ENCODE data around the gene KRTAP12-2.

Gene KRTAP12-2, protein sequence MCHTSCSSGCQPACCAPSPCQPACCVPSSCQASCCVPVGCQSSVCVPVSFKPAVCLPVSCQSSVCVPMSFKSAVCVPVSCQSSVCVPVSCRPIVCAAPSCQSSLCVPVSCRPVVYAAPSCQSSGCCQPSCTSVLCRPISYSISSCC

DNA sequence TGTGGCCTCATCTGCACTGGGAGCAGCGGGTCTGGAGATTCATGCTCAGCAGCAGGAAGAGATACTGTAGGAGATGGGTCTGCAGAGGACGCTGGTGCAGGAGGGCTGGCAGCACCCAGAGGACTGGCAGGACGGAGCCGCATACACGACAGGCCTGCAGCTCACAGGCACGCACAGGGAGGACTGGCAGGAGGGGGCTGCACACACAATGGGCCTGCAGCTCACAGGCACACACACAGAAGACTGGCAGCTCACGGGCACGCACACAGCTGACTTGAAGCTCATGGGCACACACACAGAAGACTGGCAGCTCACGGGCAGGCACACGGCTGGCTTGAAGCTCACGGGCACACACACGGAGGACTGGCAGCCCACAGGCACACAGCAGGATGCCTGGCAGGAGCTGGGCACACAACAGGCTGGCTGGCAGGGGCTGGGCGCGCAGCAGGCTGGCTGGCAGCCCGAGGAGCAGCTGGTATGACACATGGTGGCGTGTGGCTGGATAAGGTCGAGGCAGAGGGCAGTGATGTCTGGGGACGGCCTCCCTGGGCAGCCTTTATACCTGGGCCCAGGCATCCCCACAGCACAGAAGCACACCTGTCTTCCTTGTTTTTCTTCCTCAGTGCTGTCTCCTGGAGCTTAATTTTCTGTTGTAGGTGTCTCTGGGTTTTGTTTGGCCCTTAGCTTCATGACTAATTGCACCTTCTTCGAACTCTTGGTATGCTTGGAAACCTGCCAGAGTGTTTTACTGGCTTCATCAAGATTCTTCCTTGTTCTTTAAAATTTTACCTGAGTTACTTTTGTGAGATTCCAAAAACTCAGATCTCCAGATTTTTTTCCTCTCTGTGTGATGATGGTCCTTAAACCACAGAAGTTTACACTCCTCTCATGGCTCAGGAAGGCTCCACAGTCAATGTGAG lies at the start of gene KRTAP12-2:
KRTAP12-2 (minus strand) TSS at position 527 of the 920 bp plus-strand sequence; CDS start at position 486, 41 bp downstream.
- TF ChIP-seq, protein P1, sequence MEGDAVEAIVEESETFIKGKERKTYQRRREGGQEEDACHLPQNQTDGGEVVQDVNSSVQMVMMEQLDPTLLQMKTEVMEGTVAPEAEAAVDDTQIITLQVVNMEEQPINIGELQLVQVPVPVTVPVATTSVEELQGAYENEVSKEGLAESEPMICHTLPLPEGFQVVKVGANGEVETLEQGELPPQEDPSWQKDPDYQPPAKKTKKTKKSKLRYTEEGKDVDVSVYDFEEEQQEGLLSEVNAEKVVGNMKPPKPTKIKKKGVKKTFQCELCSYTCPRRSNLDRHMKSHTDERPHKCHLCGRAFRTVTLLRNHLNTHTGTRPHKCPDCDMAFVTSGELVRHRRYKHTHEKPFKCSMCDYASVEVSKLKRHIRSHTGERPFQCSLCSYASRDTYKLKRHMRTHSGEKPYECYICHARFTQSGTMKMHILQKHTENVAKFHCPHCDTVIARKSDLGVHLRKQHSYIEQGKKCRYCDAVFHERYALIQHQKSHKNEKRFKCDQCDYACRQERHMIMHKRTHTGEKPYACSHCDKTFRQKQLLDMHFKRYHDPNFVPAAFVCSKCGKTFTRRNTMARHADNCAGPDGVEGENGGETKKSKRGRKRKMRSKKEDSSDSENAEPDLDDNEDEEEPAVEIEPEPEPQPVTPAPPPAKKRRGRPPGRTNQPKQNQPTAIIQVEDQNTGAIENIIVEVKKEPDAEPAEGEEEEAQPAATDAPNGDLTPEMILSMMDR (IDR thresholded peaks at IDR 0.05; ENCODE audit: low read depth, low read length, missing control alignments): no peak

DNA sequence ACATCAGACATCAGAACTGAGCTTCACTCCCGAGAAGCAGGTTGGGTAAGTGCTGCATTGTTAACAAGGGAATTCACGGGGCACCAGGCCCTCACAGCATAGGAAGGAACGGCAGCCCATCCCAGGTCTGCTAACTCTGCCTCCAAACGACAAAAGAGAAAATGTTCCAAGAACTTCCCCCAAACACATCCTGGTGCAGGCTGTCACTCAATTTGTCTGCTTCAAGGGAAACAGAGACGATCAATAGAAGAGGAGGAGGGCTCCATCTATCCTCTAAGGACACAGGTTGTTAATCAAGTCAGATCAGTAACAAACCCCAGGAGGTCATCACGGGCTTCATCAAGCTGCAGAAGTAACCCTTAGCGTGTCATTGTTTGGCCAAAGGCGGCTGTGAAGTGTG lies 48.2 kb upstream of the KRTAP12-2 start:
- no peak for DNase-seq (ENCODE audit: extremely low read depth, low read depth)
- TF ChIP-seq, protein P1 (IDR thresholded peaks at IDR 0.05; ENCODE audit: low read depth, low read length, missing control alignments): no peak
- H3K4me3 ChIP-seq (replicated peaks; ENCODE audit: low read depth, low read length): no peak overlapping the region

More for the DNA sequence above, at the start of gene KRTAP12-2:
- DNase-seq (ENCODE audit: extremely low read depth, low read depth): no peak
- H3K4me3 ChIP-seq (replicated peaks; ENCODE audit: low read depth, low read length): no peak within 1 kb of the TSS

DNA sequence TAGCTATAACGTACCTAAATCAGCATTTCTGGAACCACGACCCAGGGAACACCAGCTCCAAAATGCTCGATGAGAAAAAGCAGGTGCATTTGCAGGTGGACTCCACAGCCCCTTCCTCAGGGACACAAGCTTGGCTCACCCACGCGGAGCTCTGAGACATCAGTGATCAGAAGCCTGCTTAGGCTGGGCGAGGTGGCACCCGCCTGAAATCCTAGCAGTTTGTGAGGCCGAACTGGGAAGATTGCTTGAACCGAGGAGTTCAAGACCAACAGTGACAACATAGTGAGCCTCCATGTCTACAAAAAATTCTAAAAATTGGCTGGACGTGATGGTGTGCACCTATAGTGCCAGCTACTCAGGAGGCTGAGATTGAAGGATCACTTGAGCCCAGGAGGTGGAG lies 47.1 kb upstream of the KRTAP12-2 start:
- TF ChIP-seq, protein P1 (IDR thresholded peaks at IDR 0.05; ENCODE audit: low read depth, low read length, missing control alignments): no peak
- H3K4me3 ChIP-seq (replicated peaks; ENCODE audit: low read depth, low read length): no peak overlapping the region
- no peak for DNase-seq (ENCODE audit: extremely low read depth, low read depth)

DNA sequence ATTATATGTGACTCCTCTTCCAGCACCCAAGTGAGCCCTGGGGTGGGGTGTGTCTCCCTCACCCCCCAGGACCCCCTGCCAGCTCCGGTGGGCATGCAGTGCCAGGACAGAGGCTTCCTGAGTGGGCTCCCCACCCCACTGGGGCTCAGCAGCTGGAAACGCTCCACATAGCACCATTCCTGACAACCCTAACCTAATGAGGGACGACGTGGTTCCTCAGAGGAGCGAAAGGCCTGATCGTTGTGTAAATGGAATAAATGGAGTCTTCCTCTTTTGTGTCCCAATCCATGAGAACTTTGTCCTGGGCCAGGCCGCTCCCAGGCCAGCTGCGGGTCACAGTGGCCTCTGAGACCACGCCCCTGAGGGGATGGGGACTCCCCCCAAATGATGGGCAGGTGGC lies 46.4 kb upstream of the KRTAP12-2 start:
- TF ChIP-seq, protein P1 (IDR thresholded peaks at IDR 0.05; ENCODE audit: low read depth, low read length, missing control alignments): no peak
- no peak overlapping the region for H3K4me3 ChIP-seq (replicated peaks; ENCODE audit: low read depth, low read length)

DNA sequence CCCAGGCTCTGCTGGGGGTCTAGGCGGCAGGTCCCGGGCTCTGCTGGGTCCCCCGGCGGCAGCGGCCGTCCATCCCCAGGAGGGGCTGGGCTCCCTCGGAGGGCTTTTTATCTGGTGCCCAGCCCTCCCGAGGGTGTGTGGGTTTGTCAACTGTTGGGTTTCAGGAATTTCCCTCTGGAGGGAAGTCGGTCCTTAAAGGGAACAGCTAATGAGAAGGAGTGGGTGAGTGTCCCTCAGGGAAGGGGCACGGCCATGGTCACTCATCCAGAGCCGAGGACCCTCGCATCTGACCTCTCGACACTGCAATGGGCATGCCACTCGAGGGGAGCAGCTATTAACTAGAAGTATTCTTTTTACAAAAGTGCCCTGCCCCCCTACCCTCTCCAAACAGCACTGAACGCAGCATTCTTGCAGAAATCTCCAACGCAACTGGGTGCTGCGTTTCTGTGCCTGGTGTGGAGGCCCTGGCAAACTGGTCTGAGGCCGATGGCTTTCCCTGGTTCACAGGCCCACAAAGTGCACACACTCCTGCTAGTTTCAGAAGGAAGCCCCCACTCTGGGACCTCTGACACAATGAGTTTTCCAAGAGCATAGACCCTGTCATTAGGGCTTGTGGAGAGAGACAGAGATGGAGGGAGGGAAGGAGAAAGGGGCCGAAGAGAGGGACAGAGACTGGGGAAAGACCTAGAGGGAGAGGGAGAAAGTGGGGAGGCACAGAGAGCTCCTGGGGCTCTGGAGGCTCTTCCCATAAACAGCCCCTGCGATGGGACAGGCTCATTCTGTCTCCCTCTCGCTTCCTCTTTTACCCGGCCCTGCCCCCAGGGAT lies 45.7 kb upstream of the KRTAP12-2 start:
- no peak overlapping the region for H3K4me3 ChIP-seq (replicated peaks; ENCODE audit: low read depth, low read length)
- TF ChIP-seq, protein P1 (IDR thresholded peaks at IDR 0.05; ENCODE audit: low read depth, low read length, missing control alignments): no peak
- no peak for DNase-seq (ENCODE audit: extremely low read depth, low read depth)

More for the DNA sequence above, 46.4 kb upstream of the KRTAP12-2 start:
- DNase-seq (ENCODE audit: extremely low read depth, low read depth): no peak

DNA sequence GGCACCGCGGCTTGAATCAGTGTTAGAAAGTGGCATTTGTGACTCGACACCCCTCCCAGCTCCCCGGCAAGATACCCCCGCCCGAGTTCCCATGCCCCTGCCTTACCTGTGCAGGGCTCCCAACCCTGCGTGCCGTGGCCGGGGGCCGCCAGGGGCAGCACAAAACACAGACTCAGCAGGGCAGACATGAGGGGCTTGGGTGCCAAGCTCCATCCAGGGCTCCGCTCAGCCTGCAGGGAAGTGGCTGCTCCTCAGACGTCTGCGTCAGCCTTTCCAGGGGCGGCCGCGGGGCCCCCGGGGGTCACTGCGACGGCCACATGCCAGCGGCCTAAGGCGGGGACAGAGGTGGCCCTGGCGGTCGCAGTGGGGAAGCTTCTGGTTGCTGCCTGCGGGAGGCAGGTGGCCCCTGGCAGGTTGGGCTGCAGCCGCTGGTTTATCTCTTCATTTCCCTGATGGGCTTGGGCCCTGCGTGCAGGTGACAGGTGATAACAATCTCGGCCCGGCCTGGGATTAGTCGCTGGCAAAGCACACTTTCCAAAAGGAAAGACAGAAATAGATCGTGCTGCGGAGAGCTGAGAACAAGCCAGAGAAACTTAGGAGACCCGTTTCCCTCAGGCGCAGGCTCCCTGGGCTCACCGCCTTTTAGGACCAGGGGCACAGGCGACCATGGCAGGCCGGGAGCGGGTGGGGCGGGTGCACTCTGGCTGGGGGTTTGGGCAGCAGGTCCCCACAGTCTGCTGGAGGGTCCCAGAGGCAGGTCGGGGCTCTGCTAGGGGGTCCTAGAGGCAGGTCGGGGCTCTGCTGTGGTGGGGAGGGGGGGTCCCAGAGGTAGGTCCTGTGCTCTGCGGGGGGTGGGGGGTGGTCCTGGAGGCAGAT lies 44.8 kb upstream of the KRTAP12-2 start, which contains the start of gene TSPEAR:
TSPEAR (minus strand) TSS at position 246 of the 876 bp plus-strand sequence; CDS start at position 188, 58 bp downstream.
- no peak for DNase-seq (ENCODE audit: extremely low read depth, low read depth)
- H3K4me3 ChIP-seq (replicated peaks; ENCODE audit: low read depth, low read length): no peak within 1 kb of the TSS
- TF ChIP-seq, protein P1 (IDR thresholded peaks at IDR 0.05; ENCODE audit: low read depth, low read length, missing control alignments): no peak

All from HFF-Myc (cell line).